Measurements from ENCODE around the gene EIF3B.
"Not testable (repeated sequence)": the region's sequence is repeated elsewhere in the genome, so short reads cannot be mapped to it uniquely, and the experiment has no call there.

EIF3B gene

GRCh38 chr7:2354186-2354938 lies at the start of gene EIF3B:
Gene EIF3B, plus strand, starts transcription at chr7:2354827. Its CDS starts 95 bp downstream, at chr7:2354922.
- Mint-ChIP-seq H3K36me3 (ENCODE audit: low read depth) (peaks cover 34% of the 10 kb centered on the region), H3K27me3 (no peaks in the 10 kb centered on the region), H3K27ac (peak within 1 kb of the TSS; percentile 100), H3K4me1 (ENCODE audit: low read depth) (peaks cover 47% of the 10 kb centered on the region), H3K9me3 (no peaks in the 10 kb centered on the region), H3K4me3 (peak within 1 kb of the TSS; percentile 92)

DNA sequence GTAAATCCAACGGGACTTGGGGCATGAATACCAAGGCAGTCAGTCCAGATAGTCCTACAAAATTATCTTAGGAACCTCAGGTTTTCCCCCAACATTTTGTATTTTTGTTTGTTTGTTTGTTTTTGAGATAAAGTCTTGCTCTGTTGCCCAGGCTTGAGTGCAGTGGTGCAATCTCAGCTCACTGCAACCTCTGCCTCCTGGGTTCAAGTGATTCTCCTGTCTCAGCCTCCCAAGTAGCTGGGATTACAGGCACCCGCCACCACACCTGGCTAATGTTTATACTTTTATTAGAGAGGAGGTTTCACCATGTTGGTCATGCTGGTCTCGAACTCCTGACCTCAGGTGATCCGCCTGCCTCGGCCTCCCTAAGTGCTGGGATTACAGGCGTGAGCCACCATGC lies 49.4 kb upstream of the EIF3B start:
- not testable (repeated sequence) for H3K4me3 Mint-ChIP-seq, H3K27me3 Mint-ChIP-seq, H3K9me3 Mint-ChIP-seq, H3K27ac Mint-ChIP-seq
- peaks cover 10% of the 10 kb centered on the region for H3K36me3 Mint-ChIP-seq (ENCODE audit: low read depth)
- peaks cover 32% of the 10 kb centered on the region for H3K4me1 Mint-ChIP-seq (ENCODE audit: low read depth)

DNA sequence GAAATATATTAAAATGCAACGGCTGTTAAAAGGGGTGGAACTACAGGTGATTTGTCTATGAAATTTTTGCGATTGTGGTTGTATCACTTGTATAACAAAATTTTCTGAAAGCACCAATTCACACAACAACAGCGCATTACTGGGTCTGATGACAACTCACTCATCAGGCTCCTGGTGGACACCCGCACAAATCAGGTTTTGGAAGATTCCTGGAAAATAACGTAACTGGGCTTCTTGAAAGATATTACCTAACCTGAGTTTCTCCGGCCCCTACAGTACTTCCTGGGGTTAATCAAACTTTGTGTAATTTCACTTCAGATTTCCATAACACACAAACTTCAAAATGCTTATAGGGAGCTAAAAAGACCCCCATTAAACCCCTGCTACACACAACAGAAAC lies 47.9 kb upstream of the EIF3B start:
- peaks cover 20% of the 10 kb centered on the region for H3K4me1 Mint-ChIP-seq (ENCODE audit: low read depth)
- no peaks in the 10 kb centered on the region for H3K9me3 Mint-ChIP-seq
- H3K4me3 Mint-ChIP-seq: peak overlapping the region; percentile 58
- peaks cover 10% of the 10 kb centered on the region for H3K36me3 Mint-ChIP-seq (ENCODE audit: low read depth)
- H3K27me3 Mint-ChIP-seq: no peaks in the 10 kb centered on the region
- H3K27ac Mint-ChIP-seq: peak overlapping the region; percentile 41

- Mint-ChIP-seq H3K4me1 (ENCODE audit: low read depth) (peaks cover 29% of the 10 kb centered on the region), H3K36me3 (ENCODE audit: low read depth) (peaks cover 10% of the 10 kb centered on the region), H3K27ac (peak overlapping the region; percentile 82), H3K27me3 (no peaks in the 10 kb centered on the region), H3K4me3 (peak overlapping the region; percentile 69), H3K9me3 (no peaks in the 10 kb centered on the region)
Observed at GRCh38 chr7:2307690-2308107, 46.9 kb upstream of the EIF3B start.

- H3K36me3 Mint-ChIP-seq (ENCODE audit: low read depth): peaks cover 10% of the 10 kb centered on the region
- H3K4me3 Mint-ChIP-seq: no peak overlapping the region
- H3K4me1 Mint-ChIP-seq (ENCODE audit: low read depth): peaks cover 37% of the 10 kb centered on the region
- no peak overlapping the region for H3K27ac Mint-ChIP-seq
- no peaks in the 10 kb centered on the region for H3K9me3 Mint-ChIP-seq
- no peaks in the 10 kb centered on the region for H3K27me3 Mint-ChIP-seq
Observed at GRCh38 chr7:2309889-2310331, 44.7 kb upstream of the EIF3B start.

GRCh38 chr7:2312267-2312929 lies 42.2 kb upstream of the EIF3B start:
- Mint-ChIP-seq H3K27ac (peak overlapping the region; percentile 59), H3K36me3 (ENCODE audit: low read depth) (peaks cover 10% of the 10 kb centered on the region), H3K27me3 (no peaks in the 10 kb centered on the region), H3K4me1 (ENCODE audit: low read depth) (peaks cover 32% of the 10 kb centered on the region), H3K4me3 (peak overlapping the region; percentile 74), H3K9me3 (no peaks in the 10 kb centered on the region)

DNA sequence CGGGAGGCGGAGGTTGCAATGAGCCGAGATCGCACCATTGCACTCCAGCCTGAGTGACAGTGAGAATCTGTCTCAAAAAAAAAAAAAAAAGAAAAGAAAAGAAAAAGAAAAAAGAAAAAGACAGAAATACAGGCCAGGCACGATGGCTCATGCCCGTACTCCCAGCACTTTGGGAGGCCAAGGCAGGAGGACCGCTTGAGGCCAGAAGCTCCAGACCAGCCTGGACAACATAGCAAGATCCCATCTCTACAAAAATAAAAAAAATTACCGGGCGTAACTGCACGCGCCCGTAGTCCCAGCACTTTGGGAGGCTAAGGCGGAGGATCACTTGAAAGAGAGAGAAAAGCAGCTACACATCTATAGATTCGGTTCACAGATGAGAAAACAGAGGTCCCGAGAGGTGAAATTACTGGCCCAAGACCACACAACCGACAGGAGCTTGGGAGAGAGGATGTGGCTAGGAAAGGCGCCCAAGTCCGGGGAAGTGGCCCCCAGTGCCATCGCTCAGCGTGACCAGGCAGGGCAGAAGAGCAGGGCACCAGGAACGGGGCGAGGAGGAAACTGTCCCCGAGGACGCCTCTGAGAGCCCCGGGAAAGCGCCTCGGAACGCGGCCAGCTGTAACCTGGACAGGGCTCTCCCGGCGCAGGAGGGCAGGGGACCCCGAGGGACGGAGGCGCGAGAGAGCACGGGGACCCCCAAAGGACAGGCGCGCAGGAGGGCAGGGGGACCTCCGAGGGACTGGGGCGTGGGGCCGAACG lies 41.0 kb upstream of the EIF3B start:
- peaks cover 6% of the 10 kb centered on the region for H3K36me3 Mint-ChIP-seq (ENCODE audit: low read depth)
- peaks cover 26% of the 10 kb centered on the region for H3K4me1 Mint-ChIP-seq (ENCODE audit: low read depth)
- H3K27me3 Mint-ChIP-seq: no peaks in the 10 kb centered on the region
- peak overlapping the region; percentile 88 for H3K27ac Mint-ChIP-seq
- H3K9me3 Mint-ChIP-seq: no peaks in the 10 kb centered on the region
- no peak overlapping the region for H3K4me3 Mint-ChIP-seq

DNA sequence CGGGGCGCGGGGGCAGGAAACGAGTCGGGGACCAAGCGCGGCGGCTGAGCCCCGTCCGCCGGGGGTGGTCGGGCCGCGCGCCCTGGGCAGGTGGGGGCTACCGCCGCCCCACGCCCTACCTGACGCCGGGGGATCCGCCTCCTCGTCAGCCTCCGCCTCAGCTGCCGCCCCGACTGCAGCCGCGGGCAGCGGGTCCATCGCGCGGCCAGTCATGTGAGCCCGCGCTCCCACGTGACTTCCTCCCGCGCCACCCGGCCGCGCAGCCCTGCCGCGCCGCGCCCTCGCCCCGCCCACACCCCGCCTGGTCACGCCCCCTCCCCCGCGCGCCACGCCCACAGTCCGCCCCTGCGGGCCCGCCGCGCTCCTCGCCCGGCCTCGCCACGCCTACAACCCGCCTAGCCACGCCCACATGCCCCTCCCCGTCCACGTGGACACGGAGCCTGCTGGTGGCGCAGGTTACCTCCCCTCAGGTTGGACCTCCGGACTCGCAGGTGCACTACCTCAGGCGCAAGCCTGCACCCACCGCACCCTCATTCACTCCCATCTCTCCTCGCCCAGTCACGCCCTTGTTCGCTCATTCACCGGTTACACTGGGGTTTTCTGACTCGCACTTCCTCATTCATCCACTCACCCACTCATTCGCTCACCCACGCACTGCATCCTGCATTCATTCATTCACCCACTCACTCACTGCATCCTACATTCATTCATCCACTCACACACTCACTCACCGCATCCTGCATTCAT lies 40.2 kb upstream of the EIF3B start, which contains the start of gene SNX8:
TSS of gene SNX8 (minus strand) at position 233 of the 747 bp plus-strand sequence. CDS start at position 213, 20 bp downstream.
- Mint-ChIP-seq H3K4me1 (ENCODE audit: low read depth) (peaks cover 26% of the 10 kb centered on the region), H3K27ac (peak within 1 kb of the TSS; percentile 88), H3K36me3 (ENCODE audit: low read depth) (peaks cover 6% of the 10 kb centered on the region), H3K4me3 (no peak within 1 kb of the TSS), H3K9me3 (no peaks in the 10 kb centered on the region), H3K27me3 (no peaks in the 10 kb centered on the region)

DNA sequence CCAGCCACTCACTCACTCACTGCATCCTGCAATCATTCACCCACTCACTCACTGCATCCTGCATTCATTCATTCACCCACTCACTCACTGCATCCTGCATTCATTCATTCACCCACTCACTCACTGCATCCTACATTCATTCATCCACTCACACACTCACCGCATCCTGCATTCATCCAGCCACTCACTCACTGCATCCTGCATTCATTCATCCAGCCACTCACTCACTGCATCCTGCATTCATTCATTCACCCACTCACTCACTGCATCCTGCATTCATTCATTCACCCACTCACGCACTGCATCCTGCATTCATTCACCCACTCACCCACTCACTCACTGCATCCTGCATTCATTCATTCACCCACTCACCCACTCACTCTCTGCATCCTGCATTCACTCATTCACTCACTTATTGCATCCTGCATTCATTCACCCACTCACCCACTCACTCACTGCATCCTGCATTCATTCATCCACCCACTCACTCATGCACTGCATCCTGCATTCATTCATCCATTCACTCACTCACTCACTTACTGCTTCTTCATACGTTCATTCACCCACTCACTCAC lies 39.6 kb upstream of the EIF3B start:
- H3K4me1 Mint-ChIP-seq (ENCODE audit: low read depth): peaks cover 21% of the 10 kb centered on the region
- not testable (repeated sequence) for H3K9me3 Mint-ChIP-seq; H3K4me3 Mint-ChIP-seq; H3K27me3 Mint-ChIP-seq; H3K36me3 Mint-ChIP-seq (ENCODE audit: low read depth); H3K27ac Mint-ChIP-seq

DNA sequence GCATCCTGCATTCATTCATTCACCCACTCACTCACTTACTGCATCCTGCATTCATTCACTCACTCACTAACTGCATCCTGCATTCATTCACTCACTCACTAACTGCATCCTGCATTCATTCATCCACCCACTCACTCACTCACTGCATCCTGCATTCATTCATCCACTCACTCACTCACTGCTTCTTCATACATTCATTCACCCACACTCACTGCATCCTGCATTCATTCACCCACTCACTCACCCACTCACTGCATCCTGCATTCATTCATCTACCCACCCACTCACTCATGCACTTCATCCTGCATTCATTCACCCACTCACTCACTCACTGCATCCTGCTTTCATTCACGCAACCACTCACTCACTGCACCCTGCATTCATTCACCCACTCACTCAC lies 38.8 kb upstream of the EIF3B start:
- Mint-ChIP-seq H3K27me3 (no peaks in the 10 kb centered on the region), H3K27ac (no peak overlapping the region), H3K4me3 (no peak overlapping the region), H3K36me3 (ENCODE audit: low read depth) (no peaks in the 10 kb centered on the region), H3K9me3 (no peaks in the 10 kb centered on the region), H3K4me1 (ENCODE audit: low read depth) (peaks cover 20% of the 10 kb centered on the region)

DNA sequence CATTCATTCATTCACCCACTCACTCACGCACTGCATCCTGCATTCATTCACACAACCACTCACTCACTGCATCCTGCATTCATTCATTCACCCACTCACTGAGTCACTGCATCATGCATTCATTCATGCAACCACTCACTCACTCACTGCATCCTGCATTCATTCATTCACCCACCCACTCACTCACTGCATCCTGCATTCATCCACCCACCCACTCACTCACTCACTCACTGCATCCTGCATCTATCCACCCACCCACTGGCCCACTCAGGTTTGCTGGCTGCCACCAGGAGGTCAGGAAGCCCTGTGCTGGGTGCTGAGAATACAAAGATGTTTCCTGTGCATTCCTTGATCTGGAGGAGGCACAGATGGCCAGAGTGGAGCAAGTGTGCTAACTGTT lies 38.0 kb upstream of the EIF3B start:
- peaks cover 18% of the 10 kb centered on the region for H3K4me1 Mint-ChIP-seq (ENCODE audit: low read depth)
- no peak overlapping the region for H3K4me3 Mint-ChIP-seq
- H3K27ac Mint-ChIP-seq: no peak overlapping the region
- no peaks in the 10 kb centered on the region for H3K9me3 Mint-ChIP-seq
- no peaks in the 10 kb centered on the region for H3K36me3 Mint-ChIP-seq (ENCODE audit: low read depth)
- H3K27me3 Mint-ChIP-seq: no peaks in the 10 kb centered on the region

- H3K27ac Mint-ChIP-seq: no peak overlapping the region
- H3K36me3 Mint-ChIP-seq (ENCODE audit: low read depth): no peaks in the 10 kb centered on the region
- H3K4me1 Mint-ChIP-seq (ENCODE audit: low read depth): peaks cover 8% of the 10 kb centered on the region
- no peaks in the 10 kb centered on the region for H3K9me3 Mint-ChIP-seq
- no peak overlapping the region for H3K4me3 Mint-ChIP-seq
- H3K27me3 Mint-ChIP-seq: no peaks in the 10 kb centered on the region
Observed at GRCh38 chr7:2317556-2318293, 36.9 kb upstream of the EIF3B start.

- Mint-ChIP-seq H3K4me3 (no peak overlapping the region), H3K9me3 (no peaks in the 10 kb centered on the region), H3K27ac (no peak overlapping the region), H3K36me3 (ENCODE audit: low read depth) (no peaks in the 10 kb centered on the region), H3K27me3 (no peaks in the 10 kb centered on the region), H3K4me1 (ENCODE audit: low read depth) (no peaks in the 10 kb centered on the region)
Observed at GRCh38 chr7:2321020-2321419, 33.6 kb upstream of the EIF3B start.

GRCh38 chr7:2325162-2325561 lies 29.5 kb upstream of the EIF3B start:
- no peak overlapping the region for H3K27ac Mint-ChIP-seq
- no peak overlapping the region for H3K4me3 Mint-ChIP-seq
- no peaks in the 10 kb centered on the region for H3K4me1 Mint-ChIP-seq (ENCODE audit: low read depth)
- no peaks in the 10 kb centered on the region for H3K27me3 Mint-ChIP-seq
- no peaks in the 10 kb centered on the region for H3K9me3 Mint-ChIP-seq
- H3K36me3 Mint-ChIP-seq (ENCODE audit: low read depth): no peaks in the 10 kb centered on the region
